Measurements from ENCODE around the gene FOSL2.

GRCh38 chr2:28363686-28364280 lies 28.9 kb upstream of the FOSL2 start:
- TF ChIP-seq NR2C2 (IDR thresholded peaks at IDR 0.05; ENCODE audit: borderline replicate concordance, control insufficient read depth, insufficient read length, low read depth) = no peak
- TF ChIP-seq POLR2A (IDR thresholded peaks at IDR 0.05; ENCODE audit: low read depth, low read length) = no peak
- no peak for TF ChIP-seq CTCF (IDR thresholded peaks at IDR 0.05 in 2 of 3, conservative IDR thresholded peaks at IDR 0.05 in 1 of 3; ENCODE audit: control insufficient read depth in 2 of 3, extremely low read depth in 1 of 3, insufficient read depth in 1 of 3, low read depth in 3 of 3, low read length in 3 of 3)
- no peak for TF ChIP-seq IKZF1 (conservative IDR thresholded peaks at IDR 0.05)
- no peak for TF ChIP-seq EZH2 (IDR thresholded peaks at IDR 0.05; ENCODE audit: borderline replicate concordance, control insufficient read depth, low read depth, low read length)
- TF ChIP-seq NRF1 (conservative IDR thresholded peaks at IDR 0.05; ENCODE audit: low read depth, low read length) = no peak
- no peak for TF ChIP-seq POLR2AphosphoS5 (IDR thresholded peaks at IDR 0.05; ENCODE audit: low read length)
- no peak for TF ChIP-seq SRF (IDR thresholded peaks at IDR 0.05; ENCODE audit: low read depth in 2 of 2, low read length in 2 of 2)
- TF ChIP-seq IRF3 (IDR thresholded peaks at IDR 0.05) = no peak
- no peak for TF ChIP-seq SIN3A (IDR thresholded peaks at IDR 0.05; ENCODE audit: low read depth, low read length)
- TF ChIP-seq SREBF1 (IDR thresholded peaks at IDR 0.05; ENCODE audit: low read length) = no peak

All from GM12878 (cell line).